ENCODE data around the gene RPUSD1.

GRCh38 chr16:822909-823297 is 34.7 kb upstream of the RPUSD1 start:
- TF ChIP-seq, protein P1, sequence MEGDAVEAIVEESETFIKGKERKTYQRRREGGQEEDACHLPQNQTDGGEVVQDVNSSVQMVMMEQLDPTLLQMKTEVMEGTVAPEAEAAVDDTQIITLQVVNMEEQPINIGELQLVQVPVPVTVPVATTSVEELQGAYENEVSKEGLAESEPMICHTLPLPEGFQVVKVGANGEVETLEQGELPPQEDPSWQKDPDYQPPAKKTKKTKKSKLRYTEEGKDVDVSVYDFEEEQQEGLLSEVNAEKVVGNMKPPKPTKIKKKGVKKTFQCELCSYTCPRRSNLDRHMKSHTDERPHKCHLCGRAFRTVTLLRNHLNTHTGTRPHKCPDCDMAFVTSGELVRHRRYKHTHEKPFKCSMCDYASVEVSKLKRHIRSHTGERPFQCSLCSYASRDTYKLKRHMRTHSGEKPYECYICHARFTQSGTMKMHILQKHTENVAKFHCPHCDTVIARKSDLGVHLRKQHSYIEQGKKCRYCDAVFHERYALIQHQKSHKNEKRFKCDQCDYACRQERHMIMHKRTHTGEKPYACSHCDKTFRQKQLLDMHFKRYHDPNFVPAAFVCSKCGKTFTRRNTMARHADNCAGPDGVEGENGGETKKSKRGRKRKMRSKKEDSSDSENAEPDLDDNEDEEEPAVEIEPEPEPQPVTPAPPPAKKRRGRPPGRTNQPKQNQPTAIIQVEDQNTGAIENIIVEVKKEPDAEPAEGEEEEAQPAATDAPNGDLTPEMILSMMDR (conservative IDR thresholded peaks at IDR 0.05): no peak
- TF ChIP-seq EZH2 (IDR thresholded peaks at IDR 0.05; ENCODE audit: low read depth): no peak

Data from PC-9 (cell line).